HepG2 (cell line): ENCODE data around the gene TTPAL.

Experiments used
- FOSL1 ChIP-seq: sonication (generic); formaldehyde crosslinking; IDR thresholded peaks from 2 replicates; pipeline ENCODE4 v1.9.0; 2021; ENCODE audit warnings: missing genetic modification reagents, borderline replicate concordance
- FOXM1 ChIP-seq: sonication (generic); formaldehyde crosslinking; IDR thresholded peaks from 2 replicates; pipeline ENCODE4 v1.5.0; 2020; ENCODE audit warnings: missing genetic modification reagents
- MYC ChIP-seq: sonication (generic); formaldehyde crosslinking; IDR thresholded peaks from 2 replicates; pipeline ENCODE4 v1.9.0; 2021; ENCODE audit warnings: missing genetic modification reagents, borderline replicate concordance
- PHF20 ChIP-seq: sonication (generic); formaldehyde crosslinking; IDR thresholded peaks from 2 replicates; pipeline ENCODE4 v1.5.0; 2020; ENCODE audit warnings: mild to moderate bottlenecking, missing genetic modification reagents
- REL ChIP-seq: sonication (generic); formaldehyde crosslinking; conservative IDR thresholded peaks from 2 replicates; pipeline ENCODE4 v1.8.0; 2022; ENCODE audit warnings: mild to moderate bottlenecking, missing genetic modification reagents, moderate library complexity
- SRSF1 ChIP-seq: fragments of 200-400 bp; formaldehyde crosslinking; optimal IDR thresholded peaks from 2 replicates; pipeline ENCODE3; 2017; ENCODE audit warnings: mild to moderate bottlenecking, low read depth, low read length, moderate library complexity
- ZNF101 ChIP-seq: sonication (generic); formaldehyde crosslinking; IDR thresholded peaks from 2 replicates; pipeline ENCODE4 v1.4.0; 2020; ENCODE audit warnings: mild to moderate bottlenecking, low read depth, missing genetic modification reagents, borderline replicate concordance
- TF ChIP-seq, protein P1 (sequence below): sonication (generic); formaldehyde crosslinking; IDR thresholded peaks from 2 replicates; pipeline ENCODE4 v1.4.0; 2020; ENCODE audit warnings: missing genetic modification reagents

DNA sequence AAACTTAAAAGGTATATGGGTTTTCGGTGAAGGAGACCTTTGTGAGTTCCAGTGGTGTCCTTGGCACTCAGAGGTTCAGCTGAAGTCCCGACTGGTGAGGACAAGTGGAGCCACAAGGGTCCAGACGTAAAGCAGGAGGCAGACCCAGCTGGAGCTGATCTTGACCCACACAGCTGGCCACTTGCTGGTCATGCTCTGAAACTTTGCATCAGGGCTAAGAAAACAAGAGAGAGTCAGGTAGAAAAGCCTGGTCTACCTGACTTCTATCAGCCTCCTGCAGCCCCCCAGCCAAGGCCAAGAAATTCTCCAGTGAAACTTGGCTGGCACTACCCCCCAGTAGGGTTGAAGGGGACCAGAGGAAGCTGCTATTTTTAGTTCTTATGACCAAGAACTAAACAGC lies 24.5 kb downstream of the TTPAL start:
- TF ChIP-seq ZNF101, result no peak
- TF ChIP-seq MYC (CRISPR knock-in tag), result no peak
- TF ChIP-seq, protein P1, sequence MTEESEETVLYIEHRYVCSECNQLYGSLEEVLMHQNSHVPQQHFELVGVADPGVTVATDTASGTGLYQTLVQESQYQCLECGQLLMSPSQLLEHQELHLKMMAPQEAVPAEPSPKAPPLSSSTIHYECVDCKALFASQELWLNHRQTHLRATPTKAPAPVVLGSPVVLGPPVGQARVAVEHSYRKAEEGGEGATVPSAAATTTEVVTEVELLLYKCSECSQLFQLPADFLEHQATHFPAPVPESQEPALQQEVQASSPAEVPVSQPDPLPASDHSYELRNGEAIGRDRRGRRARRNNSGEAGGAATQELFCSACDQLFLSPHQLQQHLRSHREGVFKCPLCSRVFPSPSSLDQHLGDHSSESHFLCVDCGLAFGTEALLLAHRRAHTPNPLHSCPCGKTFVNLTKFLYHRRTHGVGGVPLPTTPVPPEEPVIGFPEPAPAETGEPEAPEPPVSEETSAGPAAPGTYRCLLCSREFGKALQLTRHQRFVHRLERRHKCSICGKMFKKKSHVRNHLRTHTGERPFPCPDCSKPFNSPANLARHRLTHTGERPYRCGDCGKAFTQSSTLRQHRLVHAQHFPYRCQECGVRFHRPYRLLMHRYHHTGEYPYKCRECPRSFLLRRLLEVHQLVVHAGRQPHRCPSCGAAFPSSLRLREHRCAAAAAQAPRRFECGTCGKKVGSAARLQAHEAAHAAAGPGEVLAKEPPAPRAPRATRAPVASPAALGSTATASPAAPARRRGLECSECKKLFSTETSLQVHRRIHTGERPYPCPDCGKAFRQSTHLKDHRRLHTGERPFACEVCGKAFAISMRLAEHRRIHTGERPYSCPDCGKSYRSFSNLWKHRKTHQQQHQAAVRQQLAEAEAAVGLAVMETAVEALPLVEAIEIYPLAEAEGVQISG (CRISPR knock-in tag), result no peak
- no peak for TF ChIP-seq FOSL1 (CRISPR knock-in tag)
- no peak for TF ChIP-seq REL (CRISPR knock-in tag)
- no peak for TF ChIP-seq SRSF1
- TF ChIP-seq FOXM1 (CRISPR knock-in tag), result no peak
- no peak for TF ChIP-seq PHF20 (CRISPR knock-in tag)
